HG02642 (cell line): ENCODE measurements around the gene CACNA2D3.

ENCODE experiments used
- ATAC-seq: cut with Tn5 transposase; IDR thresholded peaks from one replicate; pipeline ENCODE4 v1.9.1; 2021; ENCODE audit warnings: mild to moderate bottlenecking; ENCODE audit not compliant: unreplicated experiment, poor library complexity

CACNA2D3 gene

GRCh38 chr3:54261141-54261540 is 138.8 kb downstream of the CACNA2D3 start:
- no peak for ATAC-seq

- ATAC-seq: no peak
Observed at GRCh38 chr3:54262541-54262940, 140.2 kb downstream of the CACNA2D3 start.

GRCh38 chr3:54262946-54263345 is 140.6 kb downstream of the CACNA2D3 start:
- no peak for ATAC-seq

GRCh38 chr3:54264050-54264449 is 141.7 kb downstream of the CACNA2D3 start:
- ATAC-seq: no peak

- ATAC-seq: no peak
Observed at GRCh38 chr3:54270816-54271526, 148.6 kb downstream of the CACNA2D3 start.

GRCh38 chr3:54273791-54274190 is 151.4 kb downstream of the CACNA2D3 start:
- no peak for ATAC-seq

- ATAC-seq: no peak
Observed at GRCh38 chr3:54274607-54275006, 152.3 kb downstream of the CACNA2D3 start.

- no peak for ATAC-seq
Observed at GRCh38 chr3:54279005-54279583, 156.7 kb downstream of the CACNA2D3 start.

GRCh38 chr3:54283470-54283869 is 161.1 kb downstream of the CACNA2D3 start:
- ATAC-seq: no peak

GRCh38 chr3:54294214-54294613 is 171.9 kb downstream of the CACNA2D3 start:
- no peak for ATAC-seq

- no peak for ATAC-seq
Observed at GRCh38 chr3:54296531-54296930, 174.2 kb downstream of the CACNA2D3 start.

- ATAC-seq: no peak
Observed at GRCh38 chr3:54299169-54299935, 177.0 kb downstream of the CACNA2D3 start.

- ATAC-seq: no peak
Observed at GRCh38 chr3:54303517-54304375, 181.4 kb downstream of the CACNA2D3 start.

- ATAC-seq: no peak
Observed at GRCh38 chr3:54304877-54305276, 182.5 kb downstream of the CACNA2D3 start.

GRCh38 chr3:54305409-54306099 is 183.2 kb downstream of the CACNA2D3 start:
- no peak for ATAC-seq

GRCh38 chr3:54307566-54308180 is 185.3 kb downstream of the CACNA2D3 start:
- no peak for ATAC-seq

GRCh38 chr3:54309601-54310000 is 187.2 kb downstream of the CACNA2D3 start:
- ATAC-seq: no peak

GRCh38 chr3:54311211-54311747 is 188.9 kb downstream of the CACNA2D3 start:
- no peak for ATAC-seq
